GM12878 (cell line): ENCODE data around the gene ATP6V1G2. TPM values are rescaled to one million over a fixed set of nuclear protein-coding genes. Genes with fewer than 3 reads are reported as not detected.

Experiments used
- BACH1 ChIP-seq: fragments of 450-650 bp; IDR thresholded peaks from 2 replicates; pipeline ENCODE4 v1.6.1; 2017; ENCODE audit warnings: mild to moderate bottlenecking, borderline replicate concordance
- CHD1 ChIP-seq: IDR thresholded peaks from 2 replicates; pipeline ENCODE4 v1.6.1; 2012; ENCODE audit warnings: low read depth, low read length, improper control_type of control experiment
- CREB1 ChIP-seq: IDR thresholded peaks from 2 replicates; pipeline ENCODE4 v1.6.1; 2012; ENCODE audit warnings: low read depth, mild to moderate bottlenecking, inconsistent platforms
- EED ChIP-seq: sonication (generic); IDR thresholded peaks from 2 replicates; pipeline ENCODE4 v1.6.1; 2016; ENCODE audit warnings: antibody characterized with exemption, low read depth
- ETV6 ChIP-seq, 2 experiments: fragments of 450-650 bp in 1 of 2; IDR thresholded peaks in 1 of 2; conservative IDR thresholded peaks in 1 of 2; 2 replicates each; pipeline ENCODE4 v1.6.1; 2014; ENCODE audit warnings: antibody characterized with exemption in 1 of 2, borderline replicate concordance in 1 of 2, low read depth in 1 of 2, mild to moderate bottlenecking in 1 of 2, moderate library complexity in 1 of 2
- HDAC6 ChIP-seq: fragments of 200-600 bp; sonication (generic); IDR thresholded peaks from one replicate; pipeline ENCODE4 v1.8.0; 2017; ENCODE audit warnings: antibody characterized with exemption; ENCODE audit not compliant: unreplicated experiment
- HDGF ChIP-seq: fragments of 450-650 bp; IDR thresholded peaks from 2 replicates; pipeline ENCODE4 v1.6.1; 2016; ENCODE audit warnings: antibody characterized with exemption
- MTA3 ChIP-seq: IDR thresholded peaks from 2 replicates; pipeline ENCODE4 v1.6.1; 2012; ENCODE audit warnings: low read length, inconsistent platforms, borderline replicate concordance
- MYC ChIP-seq: IDR thresholded peaks from 2 replicates; pipeline ENCODE4 v1.6.1; 2011; ENCODE audit warnings: mild to moderate bottlenecking, low read length, moderate library complexity, inconsistent platforms; ENCODE audit not compliant: insufficient read depth, insufficient replicate concordance, insufficient read length, severe bottlenecking
- NBN ChIP-seq: fragments of 450-650 bp; IDR thresholded peaks from 2 replicates; pipeline ENCODE4 v1.6.1; 2016
- NFYA ChIP-seq: IDR thresholded peaks from 2 replicates; pipeline ENCODE4 v1.6.1; 2011; ENCODE audit warnings: low read depth, mild to moderate bottlenecking, low read length, improper control_type of control experiment, borderline replicate concordance
- NR2C2 ChIP-seq: IDR thresholded peaks from 2 replicates; pipeline ENCODE4 v1.6.1; 2011; ENCODE audit warnings: borderline replicate concordance, low read depth; ENCODE audit not compliant: control insufficient read depth, insufficient read length
- NRF1 ChIP-seq: conservative IDR thresholded peaks from 2 replicates; pipeline ENCODE4 v1.6.1; 2011; ENCODE audit warnings: mild to moderate bottlenecking, low read depth, low read length, improper control_type of control experiment
- POLR2AphosphoS2 ChIP-seq: IDR thresholded peaks from 2 replicates; pipeline ENCODE4 v1.6.1; 2011; ENCODE audit warnings: low read depth, mild to moderate bottlenecking, low read length, improper control_type of control experiment, moderate library complexity
- RAD51 ChIP-seq: fragments of 450-650 bp; IDR thresholded peaks from 2 replicates; pipeline ENCODE4 v1.6.1; 2016; ENCODE audit warnings: moderate library complexity, mild to moderate bottlenecking, inconsistent platforms
- YY1 ChIP-seq: IDR thresholded peaks from 2 replicates; pipeline ENCODE4 v1.6.1; 2011; ENCODE audit warnings: low read depth, mild to moderate bottlenecking, low read length
- ZBTB33 ChIP-seq: fragments of 450-650 bp; IDR thresholded peaks from 2 replicates; pipeline ENCODE4 v1.6.1; 2017; ENCODE audit warnings: mild to moderate bottlenecking
- ZNF217 ChIP-seq: fragments of 450-650 bp; IDR thresholded peaks from 2 replicates; pipeline ENCODE4 v1.6.1; 2017; ENCODE audit warnings: antibody characterized with exemption, mild to moderate bottlenecking
- ZNF384 ChIP-seq: IDR thresholded peaks from 2 replicates; pipeline ENCODE4 v1.6.1; 2012; ENCODE audit warnings: low read depth, mild to moderate bottlenecking, low read length, improper control_type of control experiment, borderline replicate concordance
- ZNF592 ChIP-seq: fragments of 450-650 bp; IDR thresholded peaks from 2 replicates; pipeline ENCODE4 v1.6.1; 2017; ENCODE audit warnings: mild to moderate bottlenecking, moderate library complexity
- polyA plus RNA-seq, 11 experiments: library from polyadenylated mRNA; depleted of rRNA in 4 of 11; unstranded in 6 of 11; stranded (reverse) in 5 of 11; fragments of >200 nt; fragmentation: Nextera tagmentation in 4 of 11; fragmentation: Illumina TruSeq in 1 of 11; extraction: Ambion mirVana in 4 of 11; extraction: Trizol in 1 of 11; gene quantifications; 1 replicate in 1 of 11; 2 replicates in 10 of 11; pipeline versions ENCODE4 v1.2.1 to v1.2.3, GENCODE V29; 2011 to 2016; ENCODE audit warnings: inconsistent platforms in 2 of 11, missing spikeins in 2 of 11, low read depth in 1 of 11
- total RNA-seq, 4 experiments: library from RNA; depleted of rRNA in 3 of 4; stranded (reverse); fragments of >200 nt in 3 of 4; fragmentation: Illumina TruSeq in 1 of 4; extraction: Trizol in 1 of 4; gene quantifications; 2 replicates each; pipeline versions ENCODE4 v1.2.1 to v1.2.3, GENCODE V29; 2013 to 2021
- TF ChIP-seq, protein P1 (sequence below): fragments of 450-650 bp; IDR thresholded peaks from 2 replicates; pipeline ENCODE4 v1.6.1; 2016; ENCODE audit warnings: mild to moderate bottlenecking

Gene ATP6V1G2
- total and polyA plus RNA-seq, 10 of the 15 experiments (the other 5 are each of a cell fraction or from before 2014, with no cell fraction given) = 0.45 to 8.9 (median 2.8) TPM

- no peak for TF ChIP-seq ZNF592
- no peak for TF ChIP-seq NR2C2
- no peak for TF ChIP-seq RAD51
- no peak for TF ChIP-seq HDAC6
- peak; percentile 96 for TF ChIP-seq CREB1
- TF ChIP-seq MYC = no peak
- no peak for TF ChIP-seq BACH1
- TF ChIP-seq, protein P1, sequence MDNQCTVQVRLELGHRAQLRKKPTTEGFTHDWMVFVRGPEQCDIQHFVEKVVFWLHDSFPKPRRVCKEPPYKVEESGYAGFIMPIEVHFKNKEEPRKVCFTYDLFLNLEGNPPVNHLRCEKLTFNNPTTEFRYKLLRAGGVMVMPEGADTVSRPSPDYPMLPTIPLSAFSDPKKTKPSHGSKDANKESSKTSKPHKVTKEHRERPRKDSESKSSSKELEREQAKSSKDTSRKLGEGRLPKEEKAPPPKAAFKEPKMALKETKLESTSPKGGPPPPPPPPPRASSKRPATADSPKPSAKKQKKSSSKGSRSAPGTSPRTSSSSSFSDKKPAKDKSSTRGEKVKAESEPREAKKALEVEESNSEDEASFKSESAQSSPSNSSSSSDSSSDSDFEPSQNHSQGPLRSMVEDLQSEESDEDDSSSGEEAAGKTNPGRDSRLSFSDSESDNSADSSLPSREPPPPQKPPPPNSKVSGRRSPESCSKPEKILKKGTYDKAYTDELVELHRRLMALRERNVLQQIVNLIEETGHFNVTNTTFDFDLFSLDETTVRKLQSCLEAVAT = no peak; the same call in 1 of the 2 replicates
- TF ChIP-seq NRF1 = no peak
- no peak for TF ChIP-seq NFYA
- no peak for TF ChIP-seq ETV6 (conservative IDR thresholded peaks at IDR 0.05 in 1 of 2, IDR thresholded peaks at IDR 0.05 in 1 of 2; ENCODE audit: borderline replicate concordance in 1 of 2, low read depth in 1 of 2)
- 0 out of 2 replicates have a peak, but pooled peaks have one; percentile 30 for TF ChIP-seq POLR2AphosphoS2
- no peak for TF ChIP-seq MTA3
- 0 out of 2 replicates have a peak, but pooled peaks have one; percentile 43 for TF ChIP-seq HDGF
- TF ChIP-seq EED = no peak
- no peak for TF ChIP-seq ZNF384
- TF ChIP-seq NBN = 0 out of 2 replicates have a peak, but pooled peaks have one; percentile 59
- TF ChIP-seq ZNF217 = no peak
- no peak for TF ChIP-seq ZBTB33
- TF ChIP-seq YY1 = peak; percentile 91
- TF ChIP-seq CHD1 = no peak
These were observed 734 bp upstream of the ATP6V1G2 start, which contains the start of gene NFKBIL1 (continued) for GRCh38 chr6:31546958-31547726.
